CD4-positive, alpha-beta T cell (primary cell): ENCODE measurements around the gene TPP1. TPM values are rescaled to one million over a fixed set of nuclear protein-coding genes. Genes with fewer than 3 reads are reported as not detected.

ENCODE experiments used
- ATAC-seq: fragments of 200-7000 bp; cut with Tn5 transposase; one replicate; pipeline ENCODE4 v1.10.0; 2022; ENCODE audit warnings: mild to moderate bottlenecking; ENCODE audit not compliant: poor library complexity
- CTCF ChIA-PET: fragments of 350-600 bp; sonication (Branson Sonifier 250); formaldehyde crosslinking; loops from one replicate; lab custom pipeline; 2021; ENCODE audit warnings: antibody characterized with exemption, inconsistent platforms; lab: Charles Lee
- POLR2A ChIA-PET: fragments of 350-600 bp; sonication (Branson Sonifier 250); formaldehyde crosslinking; loops from one replicate; lab custom pipeline; 2021; ENCODE audit warnings: antibody characterized with exemption, inconsistent platforms; lab: Charles Lee
- DNase-seq, 14 experiments: peaks; one replicate each; pipeline ENCODE4 v3.0.0-alpha.2; 2013 to 2020; ENCODE audit warnings: mixed read lengths in 2 of 14
- H3K27ac ChIP-seq, 2 donors: one replicate each; pipeline versions ENCODE4 v1.5.1 to v1.7.0; 2013; ENCODE audit warnings: low read length in 2 of 2, low read depth in 1 of 2, mild to moderate bottlenecking in 1 of 2
- H3K27me3 ChIP-seq, 2 experiments: 1 replicate in 1 of 2; 2 replicates in 1 of 2; pipeline versions ENCODE4 v1.6.1 to v1.7.0; 2013; ENCODE audit warnings: low read length in 2 of 2, control low read depth in 1 of 2, mild to moderate bottlenecking in 1 of 2, moderate library complexity in 1 of 2; ENCODE audit not compliant: insufficient read depth in 2 of 2, control insufficient read depth in 1 of 2
- H3K36me3 ChIP-seq: one replicate; pipeline ENCODE4 v1.6.1; 2013; ENCODE audit warnings: low read length, control low read depth; ENCODE audit not compliant: insufficient read depth
- H3K4me1 ChIP-seq: one replicate; pipeline ENCODE4 v1.6.1; 2013; ENCODE audit warnings: low read length, control low read depth; ENCODE audit not compliant: insufficient read depth
- H3K4me3 ChIP-seq: one replicate; pipeline ENCODE4 v1.5.1; 2013; ENCODE audit warnings: mild to moderate bottlenecking, low read length, moderate library complexity
- H3K9me3 ChIP-seq, 2 experiments: 1 replicate in 1 of 2; 2 replicates in 1 of 2; pipeline versions ENCODE4 v1.6.1 to v1.7.0; 2013; ENCODE audit warnings: low read length in 2 of 2, mild to moderate bottlenecking in 2 of 2, control low read depth in 1 of 2, moderate library complexity in 1 of 2; ENCODE audit not compliant: control insufficient read depth in 1 of 2, insufficient read depth in 1 of 2
- H3K27ac Mint-ChIP-seq: one replicate; pipeline ENCODE4 v1.8.0; 2020; ENCODE audit warnings: mixed read lengths
- H3K27me3 Mint-ChIP-seq: one replicate; pipeline ENCODE4 v1.8.0; 2021; ENCODE audit warnings: mixed read lengths
- H3K36me3 Mint-ChIP-seq: one replicate; pipeline ENCODE4 v1.8.0; 2021; ENCODE audit warnings: low read depth, mixed read lengths
- H3K4me1 Mint-ChIP-seq: one replicate; pipeline ENCODE4 v1.8.0; 2021; ENCODE audit warnings: low read depth, mixed read lengths
- H3K4me3 Mint-ChIP-seq: one replicate; pipeline ENCODE4 v1.8.0; 2020; ENCODE audit warnings: mild to moderate bottlenecking, mixed read lengths
- H3K9me3 Mint-ChIP-seq: one replicate; pipeline ENCODE4 v1.8.0; 2020; ENCODE audit warnings: mixed read lengths
- CTCF ChIP-seq: fragments of 200-600 bp; IDR thresholded peaks from one replicate; pipeline ENCODE4 v1.8.0; 2022; ENCODE audit warnings: antibody characterized with exemption, mild to moderate bottlenecking
- intact Hi-C, 2 experiments: fragments of 100-400 bp; cut with DNase I in 1 of 2; cut with micrococcal nuclease in 1 of 2; formaldehyde crosslinking; loops; one replicate each; pipeline versions ENCODE4 v1.15.1 to v1.9.0; 2023 to 2025; cut with DNase I, micrococcal nuclease
- total RNA-seq, 174 experiments: library from RNA in 2 of 174; stranded (reverse) in 2 of 174; gene quantifications; one replicate each; pipeline ENCODE4 v1.2.3 and lab custom pipeline; 2021 to 2026

Gene TPP1
- total RNA-seq, 2 experiments from 2014 or later, result 29.7 to 34.4 TPM

- ATAC-seq (no peak), DNase-seq (no peak)
- no peak for TF ChIP-seq CTCF
- Mint-ChIP-seq H3K27ac (no peak overlapping the region), H3K27me3 (no peaks in the 10 kb centered on the region), H3K9me3 (no peaks in the 10 kb centered on the region), H3K36me3 (peaks cover 28% of the 10 kb centered on the region), H3K4me1 (peaks cover 12% of the 10 kb centered on the region), H3K4me3 (no peak overlapping the region)
- no peak overlapping the region for H3K4me3 ChIP-seq
- no peaks in the 10 kb centered on the region for H3K9me3 ChIP-seq
- no peak overlapping the region for H3K27ac ChIP-seq
- peaks cover 18% of the 10 kb centered on the region for H3K4me1 ChIP-seq
- ChIA-PET CTCF (no interaction called here), POLR2A (interaction anchor here (1.9 kb wide), 1 partner anchor 18 kb away, joined by 5 read pairs; the partner anchor contains the start of gene TAF10)
- peaks cover 6% of the 10 kb centered on the region for H3K36me3 ChIP-seq
- H3K27me3 ChIP-seq, result no peaks in the 10 kb centered on the region
- intact Hi-C loops, result no loop called here
These were observed 10.8 kb upstream of the TPP1 start for GRCh38 chr11:6629892-6630631.

- POLR2A ChIA-PET, result no interaction called here
- Histone ChIP-seq H3K4me1 (peaks cover 18% of the 10 kb centered on the region), H3K4me3 (no peak overlapping the region), H3K27me3 (no peaks in the 10 kb centered on the region), H3K9me3 (no peaks in the 10 kb centered on the region), H3K36me3 (peaks cover 6% of the 10 kb centered on the region), H3K27ac (no peak overlapping the region)
- H3K4me3 Mint-ChIP-seq, result no peak overlapping the region
- no peak for TF ChIP-seq CTCF
- H3K4me1 Mint-ChIP-seq, result peaks cover 12% of the 10 kb centered on the region
- CTCF ChIA-PET, result no interaction called here
- no peaks in the 10 kb centered on the region for H3K9me3 Mint-ChIP-seq
- no peaks in the 10 kb centered on the region for H3K27me3 Mint-ChIP-seq
- no peak overlapping the region for H3K27ac Mint-ChIP-seq
- H3K36me3 Mint-ChIP-seq, result peaks cover 30% of the 10 kb centered on the region
- ATAC-seq, result no peak
- DNase-seq, result peak in 1 of 14 experiments; percentile 15
- intact Hi-C loops, result no loop called here
These were observed 10.3 kb upstream of the TPP1 start for GRCh38 chr11:6629573-6629891.

- Mint-ChIP-seq H3K4me3 (no peak overlapping the region), H3K9me3 (no peaks in the 10 kb centered on the region), H3K36me3 (peaks cover 34% of the 10 kb centered on the region), H3K4me1 (peaks cover 12% of the 10 kb centered on the region), H3K27ac (no peak overlapping the region), H3K27me3 (no peaks in the 10 kb centered on the region)
- no peak for TF ChIP-seq CTCF
- CTCF ChIA-PET, result interaction anchor here (1.1 kb wide), 1 partner anchor 24 kb away, joined by 3 read pairs; no protein-coding TSS in a partner anchor
- ATAC-seq (no peak), DNase-seq (no peak)
- no peak overlapping the region for H3K4me3 ChIP-seq
- no peak overlapping the region for H3K27ac ChIP-seq
- POLR2A ChIA-PET, result interaction anchor here (3.0 kb wide), 1 partner anchor 16 kb away, joined by 14 read pairs; the partner anchor contains the start of gene TAF10
- no peaks in the 10 kb centered on the region for H3K27me3 ChIP-seq
- H3K4me1 ChIP-seq, result peaks cover 18% of the 10 kb centered on the region
- H3K36me3 ChIP-seq, result peaks cover 6% of the 10 kb centered on the region
- no peaks in the 10 kb centered on the region for H3K9me3 ChIP-seq
- intact Hi-C loops, result no loop called here
These were observed 9.3 kb upstream of the TPP1 start for GRCh38 chr11:6628526-6628925.
